ENCODE data around the gene NEDD4L.

The NEDD4L gene

GRCh38 chr18:58241026-58241679 lies 197.1 kb downstream of the NEDD4L start:
- no peak overlapping the region for H3K4me3 ChIP-seq (ENCODE audit: low read depth, low read length)
- no peak for TF ChIP-seq ZNF248 (tag by site-specific recombination; IDR thresholded peaks at IDR 0.05)
- TF ChIP-seq ZNF580 (tag by site-specific recombination; IDR thresholded peaks at IDR 0.05): 0 out of 2 replicates have a peak, but pooled peaks have one; percentile 34
- no peak for TF ChIP-seq ZNF654 (tag by site-specific recombination; IDR thresholded peaks at IDR 0.05; ENCODE audit: low read depth)
- TF ChIP-seq GLI2 (tag by site-specific recombination; IDR thresholded peaks at IDR 0.05; ENCODE audit: borderline replicate concordance, low read depth): no peak
- no peak for TF ChIP-seq CTCF (tag by site-specific recombination; IDR thresholded peaks at IDR 0.05)
- TF ChIP-seq TRIM28 (IDR thresholded peaks at IDR 0.05; ENCODE audit: borderline replicate concordance, low read length): no peak
- no peak overlapping the region for H3K27ac ChIP-seq (ENCODE audit: extremely low read depth, low read depth, low read length)
- POLR2A ChIA-PET: interaction anchor here (0.6 to 3.7 kb wide), 4 partner anchors 16 to 534 kb away, joined by 3 to 21 read pairs (median 4); no protein-coding TSS in a partner anchor
- peaks cover 25% of the 10 kb centered on the region for H3K4me1 ChIP-seq (ENCODE audit: control insufficient read depth, insufficient read depth, low read length)
- CTCF ChIA-PET: interaction anchor here (0.6 to 2.3 kb wide), 7 partner anchors 11 to 475 kb away, joined by 3 to 9 read pairs (median 4); no protein-coding TSS in a partner anchor
- peaks cover 0 to 4% of the 10 kb centered on the region in 2 experiments; a peak in 1 of 3 replicates for H3K36me3 ChIP-seq (ENCODE audit: control insufficient read depth in 2 of 2, insufficient read depth in 1 of 2, low read length in 2 of 2)
- H3K9me3 ChIP-seq (ENCODE audit: control insufficient read depth, insufficient read depth, low read depth, low read length): no peaks in the 10 kb centered on the region

GRCh38 chr18:58241877-58242276 lies 197.9 kb downstream of the NEDD4L start:
- Histone ChIP-seq H3K4me3 (ENCODE audit: low read depth, low read length) (no peak overlapping the region), H3K36me3 (ENCODE audit: control insufficient read depth in 2 of 2, insufficient read depth in 1 of 2, low read length in 2 of 2) (peaks cover 0 to 4% of the 10 kb centered on the region in 2 experiments; a peak in 1 of 3 replicates), H3K9me3 (ENCODE audit: control insufficient read depth, insufficient read depth, low read depth, low read length) (no peaks in the 10 kb centered on the region), H3K4me1 (ENCODE audit: control insufficient read depth, insufficient read depth, low read length) (peaks cover 25% of the 10 kb centered on the region), H3K27ac (ENCODE audit: extremely low read depth, low read depth, low read length) (no peak overlapping the region)
- CTCF ChIA-PET: interaction anchor here (0.6 to 2.3 kb wide), 6 partner anchors 28 to 474 kb away, joined by 3 to 6 read pairs (median 4); no protein-coding TSS in a partner anchor
- POLR2A ChIA-PET: interaction anchor here (0.6 to 3.7 kb wide), 4 partner anchors 18 to 634 kb away, joined by 3 to 21 read pairs (median 3); no protein-coding TSS in a partner anchor
- no peak for TF ChIP-seq ZNF548 (tag by site-specific recombination; IDR thresholded peaks at IDR 0.05)
- no peak for TF ChIP-seq ZNF416 (tag by site-specific recombination; IDR thresholded peaks at IDR 0.05)
- no peak; the same call in 1 of the 2 replicates for TF ChIP-seq ATF2 (tag by site-specific recombination; IDR thresholded peaks at IDR 0.05; ENCODE audit: low read depth)
- no peak for TF ChIP-seq ZNF654 (tag by site-specific recombination; IDR thresholded peaks at IDR 0.05; ENCODE audit: low read depth)
- no peak for TF ChIP-seq ZFP3 (tag by site-specific recombination; IDR thresholded peaks at IDR 0.05; ENCODE audit: low read depth)
- TF ChIP-seq ZBTB1 (tag by site-specific recombination; IDR thresholded peaks at IDR 0.05): no peak
- no peak for TF ChIP-seq ZNF830 (tag by site-specific recombination; IDR thresholded peaks at IDR 0.05; ENCODE audit: low read depth)
- no peak for TF ChIP-seq ZNF423 (tag by site-specific recombination; IDR thresholded peaks at IDR 0.05)
- TF ChIP-seq REST (tag by site-specific recombination; IDR thresholded peaks at IDR 0.05): no peak
- TF ChIP-seq ZNF658 (tag by site-specific recombination; IDR thresholded peaks at IDR 0.05): no peak
- TF ChIP-seq ZBTB10 (tag by site-specific recombination; IDR thresholded peaks at IDR 0.05): no peak
- TF ChIP-seq ZNF677 (tag by site-specific recombination; IDR thresholded peaks at IDR 0.05): no peak
- no peak for TF ChIP-seq PBX3 (CRISPR knock-in tag; IDR thresholded peaks at IDR 0.05)
- no peak for TF ChIP-seq GFI1B (tag by site-specific recombination; IDR thresholded peaks at IDR 0.05)
- TF ChIP-seq KLF1 (tag by site-specific recombination; IDR thresholded peaks at IDR 0.05): no peak
- TF ChIP-seq BCL6B (tag by site-specific recombination; IDR thresholded peaks at IDR 0.05): 0 out of 2 replicates have a peak, but pooled peaks have one; percentile 38
